ENCODE measurements around the gene RBM20. TPM values are rescaled to one million over a fixed set of nuclear protein-coding genes. Genes with fewer than 3 reads are reported as not detected.

RBM20 gene
- total RNA-seq, 1 experiment from 2014 or later: 0.17 TPM

DNA sequence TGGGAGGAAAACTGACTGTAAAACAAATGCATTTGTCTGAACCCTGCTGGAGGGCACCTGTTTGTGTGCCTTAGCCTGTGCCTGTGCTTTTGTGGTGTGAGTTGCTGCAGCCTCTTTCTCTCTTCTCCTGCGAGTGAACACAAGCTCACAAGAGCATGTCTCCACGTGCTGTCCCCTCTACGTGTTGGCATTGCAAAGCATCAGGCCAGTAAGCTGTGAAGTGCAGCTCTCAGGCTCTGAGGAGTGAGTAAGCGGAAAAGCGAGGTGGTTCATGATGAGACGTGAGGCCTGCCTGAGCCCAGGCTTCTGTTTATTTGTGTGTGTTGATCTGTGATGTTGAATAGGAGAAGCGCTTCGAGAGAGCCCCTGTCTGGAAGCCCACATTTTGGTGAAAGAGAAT is 142.0 kb downstream of the RBM20 start:
- WGBS (ENCODE audit: extremely low coverage, insufficient read length, low lambda C conversion rate): no CpG with 5 or more reads among the region's 8 CpGs
- DNase-seq: no peak
- H3K4me1 Mint-ChIP-seq: peaks cover 8 to 11% of the 10 kb centered on the region in 2 experiments
- Histone ChIP-seq H2BK12ac (ENCODE audit: insufficient read length, low read depth, low read length) (no peak overlapping the region), H3T11ph (ENCODE audit: low read length) (no peak overlapping the region), H2AK5ac (ENCODE audit: insufficient read length, low read length) (no peak overlapping the region), H3K79me2 (ENCODE audit: insufficient read depth, low read length) (no peaks in the 10 kb centered on the region), H3K27ac (ENCODE audit: insufficient read length, low read depth, low read length) (no peak overlapping the region), H2BK5ac (ENCODE audit: insufficient read length, low read length) (no peak overlapping the region), H3K9me3 (ENCODE audit: control insufficient read depth, low read depth, low read length) (no peaks in the 10 kb centered on the region), H2BK20ac (ENCODE audit: low read depth, low read length, poor library complexity, severe bottlenecking) (no peak overlapping the region), H3K4me1 (ENCODE audit: insufficient read depth, low read length) (no peaks in the 10 kb centered on the region), H3K14ac (ENCODE audit: insufficient read depth, low read length) (peak overlapping the region; percentile 21; the same call in 1 of the 2 replicates), H3K79me1 (ENCODE audit: insufficient read depth, low read depth, low read length, poor library complexity, severe bottlenecking) (no peaks in the 10 kb centered on the region), H3K56ac (ENCODE audit: insufficient read length, low read depth, low read length) (no peak overlapping the region), H4K8ac (replicated peaks; ENCODE audit: insufficient read length, low read depth, low read length) (no peak overlapping the region), H4K91ac (ENCODE audit: insufficient read length, low read depth, low read length) (no peak overlapping the region), H3K9ac (ENCODE audit: extremely low read depth, insufficient read length, low read length) (no peak overlapping the region), H4K20me1 (ENCODE audit: control insufficient read depth, insufficient read depth, insufficient read length) (no peaks in the 10 kb centered on the region), H4K5ac (ENCODE audit: insufficient read length, low read depth, low read length) (no peak overlapping the region), H3K23ac (ENCODE audit: insufficient read length, low read depth, low read length) (no peak overlapping the region), H3K27me3 (ENCODE audit: insufficient read depth, low read length) (no peaks in the 10 kb centered on the region), H2BK120ac (ENCODE audit: low read depth, low read length, poor library complexity, severe bottlenecking) (no peak overlapping the region), H3K18ac (ENCODE audit: insufficient read length, low read depth, low read length) (peak overlapping the region; percentile 65), H3K4ac (ENCODE audit: low read depth, low read length) (no peak overlapping the region), H2AFZ (ENCODE audit: low read length) (no peak overlapping the region), H3K23me2 (ENCODE audit: insufficient read length, low read depth, low read length, poor library complexity, severe bottlenecking) (no peaks in the 10 kb centered on the region), H2BK15ac (ENCODE audit: low read depth, low read length) (no peak overlapping the region), H3K4me2 (ENCODE audit: insufficient read depth, insufficient read length, low read length) (no peak overlapping the region)
- H3K36me3 Mint-ChIP-seq (ENCODE audit: insufficient read depth in 1 of 3, low read depth in 3 of 3): no peaks in the 10 kb centered on the region
- H3K9me3 Mint-ChIP-seq: no peaks in the 10 kb centered on the region
- H3K27me3 Mint-ChIP-seq (ENCODE audit: low read depth): no peaks in the 10 kb centered on the region; the same call in 1 of the 2 replicates
- H3K4me3 Mint-ChIP-seq: no peak overlapping the region
- TF ChIP-seq, protein P1, sequence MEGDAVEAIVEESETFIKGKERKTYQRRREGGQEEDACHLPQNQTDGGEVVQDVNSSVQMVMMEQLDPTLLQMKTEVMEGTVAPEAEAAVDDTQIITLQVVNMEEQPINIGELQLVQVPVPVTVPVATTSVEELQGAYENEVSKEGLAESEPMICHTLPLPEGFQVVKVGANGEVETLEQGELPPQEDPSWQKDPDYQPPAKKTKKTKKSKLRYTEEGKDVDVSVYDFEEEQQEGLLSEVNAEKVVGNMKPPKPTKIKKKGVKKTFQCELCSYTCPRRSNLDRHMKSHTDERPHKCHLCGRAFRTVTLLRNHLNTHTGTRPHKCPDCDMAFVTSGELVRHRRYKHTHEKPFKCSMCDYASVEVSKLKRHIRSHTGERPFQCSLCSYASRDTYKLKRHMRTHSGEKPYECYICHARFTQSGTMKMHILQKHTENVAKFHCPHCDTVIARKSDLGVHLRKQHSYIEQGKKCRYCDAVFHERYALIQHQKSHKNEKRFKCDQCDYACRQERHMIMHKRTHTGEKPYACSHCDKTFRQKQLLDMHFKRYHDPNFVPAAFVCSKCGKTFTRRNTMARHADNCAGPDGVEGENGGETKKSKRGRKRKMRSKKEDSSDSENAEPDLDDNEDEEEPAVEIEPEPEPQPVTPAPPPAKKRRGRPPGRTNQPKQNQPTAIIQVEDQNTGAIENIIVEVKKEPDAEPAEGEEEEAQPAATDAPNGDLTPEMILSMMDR (conservative IDR thresholded peaks at IDR 0.05): no peak
- peak overlapping the region in 1 of 3 experiments; percentile 0; a peak in 2 of 7 replicates for H3K27ac Mint-ChIP-seq
